Mucosa of gallbladder (tissue), 1 donor: ENCODE data around the gene PIM3. TPM values are rescaled to one million over a fixed set of nuclear protein-coding genes. Genes with fewer than 3 reads are reported as not detected.

Experiments
- DNase-seq: peaks from one replicate; pipeline ENCODE4 v3.0.0-alpha.2; 2020; ENCODE audit warnings: low spot score
- total RNA-seq: library from RNA; stranded (reverse); gene quantifications from one replicate; pipeline ENCODE4 v1.2.1, GENCODE V29; 2021
- donor health status: DM: no; HTN: no; CAD: no.

Gene PIM3
- 63.2 TPM for total RNA-seq

DNA sequence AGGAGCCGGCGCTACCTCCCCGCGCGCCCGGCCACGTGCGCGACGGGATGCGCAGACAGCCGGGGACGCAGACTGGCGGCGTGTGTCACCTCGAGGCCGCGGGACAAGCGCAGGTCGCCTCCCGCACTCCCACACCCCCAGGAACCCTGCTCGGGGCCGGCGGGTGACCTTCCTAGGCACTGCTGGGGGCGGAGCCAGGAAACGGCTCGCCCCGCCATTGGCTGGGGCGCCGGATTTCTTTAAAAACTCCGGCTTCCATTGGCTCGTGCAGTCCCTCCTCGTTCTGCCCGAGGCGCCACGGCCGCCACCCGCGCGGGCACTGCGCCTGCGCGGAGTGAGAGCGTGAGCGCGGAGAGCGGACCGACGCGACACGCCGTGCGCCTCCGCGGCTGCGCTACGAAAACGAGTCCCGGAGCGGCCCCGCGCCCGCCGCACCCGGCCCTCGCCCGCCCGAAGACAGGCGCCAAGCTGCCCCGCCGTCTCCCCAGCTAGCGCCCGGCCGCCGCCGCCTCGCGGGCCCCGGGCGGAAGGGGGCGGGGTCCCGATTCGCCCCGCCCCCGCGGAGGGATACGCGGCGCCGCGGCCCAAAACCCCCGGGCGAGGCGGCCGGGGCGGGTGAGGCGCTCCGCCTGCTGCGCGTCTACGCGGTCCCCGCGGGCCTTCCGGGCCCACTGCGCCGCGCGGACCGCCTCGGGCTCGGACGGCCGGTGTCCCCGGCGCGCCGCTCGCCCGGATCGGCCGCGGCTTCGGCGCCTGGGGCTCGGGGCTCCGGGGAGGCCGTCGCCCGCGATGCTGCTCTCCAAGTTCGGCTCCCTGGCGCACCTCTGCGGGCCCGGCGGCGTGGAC lies at the start of gene PIM3:
Gene PIM3 (plus strand): TSS at position 614 of the 846 bp plus-strand sequence. CDS start 176 bp downstream, at position 790.
- peak; percentile 94 for DNase-seq

- DNase-seq, result no peak
Observed at GRCh38 chr22:49911881-49912625, 48.5 kb upstream of the PIM3 start.

DNA sequence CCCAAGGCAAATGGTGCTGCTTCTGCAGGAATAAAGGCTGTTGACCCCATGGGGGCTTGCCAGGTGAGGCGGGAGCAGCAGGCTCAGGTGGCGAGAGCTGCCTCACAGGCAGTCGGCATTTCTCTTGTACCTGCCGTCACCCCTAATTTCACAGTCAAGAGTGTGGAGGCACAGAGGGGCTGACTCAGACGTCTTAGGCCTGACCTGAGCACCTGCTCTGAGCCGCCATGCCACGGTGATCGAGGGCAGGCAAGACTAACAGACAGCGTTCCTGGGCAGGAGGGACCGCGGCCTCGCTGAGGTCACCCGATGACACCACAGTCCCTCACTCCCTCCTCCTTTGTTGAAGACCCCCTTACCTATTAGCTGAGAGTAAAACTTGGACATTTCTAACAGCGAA lies 47.5 kb upstream of the PIM3 start:
- DNase-seq, result no peak

DNA sequence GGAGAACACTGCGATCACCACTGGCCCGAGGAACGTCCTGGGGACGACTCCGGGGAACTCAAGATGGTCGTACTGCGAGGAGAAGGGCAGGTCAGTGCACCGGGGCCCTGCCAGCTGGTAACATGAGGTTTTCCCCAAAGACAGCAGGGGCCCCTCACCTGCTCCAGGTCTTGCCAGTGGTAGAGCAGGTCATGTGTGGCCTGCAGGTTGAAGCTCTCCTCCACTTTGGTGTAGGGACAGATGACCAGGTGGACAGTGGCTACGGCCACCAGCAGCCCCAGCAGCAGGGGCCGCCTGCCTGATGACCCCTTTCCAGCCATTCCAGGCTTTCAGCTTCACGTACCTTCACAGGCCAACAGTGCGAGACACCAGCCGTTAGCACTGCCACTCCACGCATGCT lies 47.1 kb upstream of the PIM3 start:
- no peak for DNase-seq

- DNase-seq, result no peak
Observed at GRCh38 chr22:49914256-49914655, 46.3 kb upstream of the PIM3 start.

DNA sequence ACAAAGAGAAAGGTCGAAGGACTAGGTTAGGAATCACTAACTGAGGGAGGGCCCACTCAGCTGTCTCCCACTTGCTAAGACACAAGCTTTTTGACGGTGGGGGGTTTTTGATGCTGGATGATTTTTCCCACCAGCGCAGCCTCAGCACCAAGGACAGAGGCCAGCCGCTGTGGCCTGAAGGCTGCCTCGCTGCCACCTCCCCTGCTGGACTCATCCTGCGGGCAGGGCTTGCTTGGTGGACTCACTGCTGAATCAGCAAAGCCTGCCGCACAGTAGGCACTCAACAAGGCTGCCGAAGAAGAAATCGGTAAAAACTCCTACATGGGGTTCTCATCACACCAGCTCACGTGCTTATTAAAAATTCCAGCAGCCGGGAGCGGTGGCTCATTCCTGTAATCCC lies 45.0 kb upstream of the PIM3 start:
- no peak for DNase-seq

DNA sequence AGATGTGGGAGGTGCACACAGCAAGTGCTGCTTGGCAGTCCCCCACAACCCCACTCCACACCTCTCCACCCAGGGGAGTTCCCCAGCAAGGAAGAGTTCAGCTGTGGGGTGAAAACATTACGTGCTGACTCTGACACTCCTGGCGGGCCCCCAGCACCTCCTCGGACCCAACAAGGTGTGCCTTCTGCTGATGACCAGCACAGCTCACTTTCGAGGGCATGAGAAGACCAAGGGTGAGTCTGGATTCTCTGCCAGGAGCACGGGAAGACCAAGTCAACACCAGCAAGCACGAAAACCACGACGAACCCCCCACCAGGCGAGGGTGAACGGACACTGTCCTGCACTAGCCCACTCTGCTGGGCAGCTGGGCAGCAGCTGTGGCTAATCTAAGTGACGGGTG lies 43.7 kb upstream of the PIM3 start:
- no peak for DNase-seq

DNA sequence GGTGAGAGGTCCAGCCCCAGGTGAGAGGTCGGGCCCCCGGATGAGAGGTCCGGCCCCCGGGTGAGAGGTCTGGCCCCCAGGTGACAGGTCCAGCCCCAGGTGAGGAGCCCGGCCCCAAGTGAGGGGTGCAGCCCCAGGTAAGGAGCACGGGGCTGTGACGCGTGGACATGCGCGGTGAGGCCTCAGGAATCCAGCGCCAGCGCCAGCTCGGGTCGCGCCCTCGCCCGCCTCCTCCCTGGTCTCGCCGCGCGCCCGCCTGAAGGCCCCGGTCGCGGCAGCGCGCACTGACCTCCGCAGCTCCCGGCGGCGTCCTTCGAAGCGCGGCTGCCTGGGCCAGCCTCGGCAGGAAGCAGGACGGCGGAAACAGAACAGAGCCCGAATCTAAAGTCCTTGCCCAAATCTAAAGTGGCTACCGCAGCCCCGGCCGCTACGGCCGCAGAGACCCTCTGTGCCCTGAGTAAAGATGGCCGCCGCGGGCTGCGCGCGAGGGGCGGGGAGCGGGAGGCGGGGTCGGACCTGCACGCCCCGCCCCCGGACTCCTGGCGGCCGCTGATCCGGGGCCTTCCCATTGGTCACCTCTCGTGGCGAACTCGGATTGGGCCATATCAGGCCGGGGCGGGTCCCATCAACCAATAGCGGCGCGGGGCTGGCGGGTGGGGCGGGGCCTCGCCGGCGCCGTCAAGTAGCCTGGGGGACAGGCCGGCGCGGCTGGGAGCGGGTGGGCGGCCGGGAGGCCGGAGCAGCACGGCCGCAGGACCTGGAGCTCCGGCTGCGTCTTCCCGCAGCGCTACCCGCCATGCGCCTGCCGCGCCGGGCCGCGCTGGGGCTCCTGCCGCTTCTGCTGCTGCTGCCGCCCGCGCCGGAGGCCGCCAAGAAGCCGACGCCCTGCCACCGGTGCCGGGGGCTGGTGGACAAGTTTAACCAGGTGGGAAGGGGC lies 42.3 kb upstream of the PIM3 start, which contains the start of the genes ALG12 and CRELD2:
Gene ALG12 (minus strand): TSS at position 465 of the 937 bp plus-strand sequence. CDS start 4,673 bp downstream, outside the sequence.
Gene CRELD2 (plus strand): TSS at position 661 of the 937 bp plus-strand sequence. CDS start 136 bp downstream, at position 797.
- peak; percentile 98 for DNase-seq

DNA sequence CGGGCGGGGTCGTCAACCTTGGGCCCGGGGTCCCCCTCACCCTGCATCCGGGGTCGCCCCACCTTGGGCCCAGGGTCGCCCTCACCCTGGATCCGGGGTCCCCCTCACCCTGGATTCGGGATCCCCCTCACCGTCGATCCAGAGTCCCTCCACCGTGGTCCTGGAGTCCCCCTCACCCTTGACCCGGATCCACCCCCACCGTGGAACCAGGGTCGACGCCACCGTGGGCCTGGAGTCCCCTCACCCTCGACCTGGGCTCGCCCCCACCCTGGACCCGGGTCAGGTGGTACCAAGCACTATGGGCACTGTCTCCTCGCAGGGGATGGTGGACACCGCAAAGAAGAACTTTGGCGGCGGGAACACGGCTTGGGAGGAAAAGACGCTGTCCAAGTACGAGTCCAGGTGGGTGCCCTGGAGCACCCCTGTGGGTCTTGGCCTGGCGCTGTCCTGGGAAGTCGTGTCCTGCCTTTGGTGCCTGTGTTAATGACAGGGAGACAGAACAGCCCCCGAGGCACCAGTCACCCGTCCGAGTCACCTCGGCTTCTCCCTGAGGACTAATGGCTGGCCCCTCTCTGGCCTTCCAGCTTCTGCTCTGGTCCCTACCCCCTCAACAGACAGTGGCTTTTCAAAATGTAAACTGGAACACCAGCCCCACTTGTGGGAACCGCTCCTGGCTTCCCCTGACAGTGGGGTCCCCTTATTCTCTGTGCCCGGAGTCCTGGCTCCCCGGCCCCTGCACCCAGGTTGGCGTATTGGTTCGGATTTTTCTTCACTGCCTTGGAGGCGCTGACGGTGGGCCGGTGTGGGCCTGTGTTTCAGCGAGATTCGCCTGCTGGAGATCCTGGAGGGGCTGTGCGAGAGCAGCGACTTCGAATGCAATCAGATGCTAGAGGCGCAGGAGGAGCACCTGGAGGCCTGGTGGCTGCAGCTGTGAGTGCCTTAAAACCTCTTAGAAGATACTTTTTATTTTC lies 41.4 kb upstream of the PIM3 start:
- no peak for DNase-seq

DNA sequence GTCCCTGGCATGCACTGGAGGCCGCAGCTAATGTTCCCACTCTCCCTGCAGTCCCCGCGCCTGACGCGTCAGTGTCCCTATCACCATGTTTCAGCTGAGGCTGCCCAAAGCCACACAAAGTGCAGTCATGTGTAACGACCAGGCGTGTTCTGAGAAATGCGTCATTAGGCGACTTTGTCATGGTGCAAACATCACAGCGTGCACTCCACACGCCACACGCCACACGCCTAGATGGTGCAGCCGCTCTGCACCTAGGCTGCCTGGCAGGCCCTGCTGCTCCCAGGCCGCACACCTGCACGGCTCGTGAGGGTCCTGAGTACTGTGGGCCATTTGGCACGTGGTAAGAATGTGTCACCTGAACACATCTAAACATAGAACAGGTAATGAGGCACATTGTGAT lies 39.7 kb upstream of the PIM3 start:
- no peak for DNase-seq

- DNase-seq, result no peak
Observed at GRCh38 chr22:49921508-49922278, 38.9 kb upstream of the PIM3 start.

DNA sequence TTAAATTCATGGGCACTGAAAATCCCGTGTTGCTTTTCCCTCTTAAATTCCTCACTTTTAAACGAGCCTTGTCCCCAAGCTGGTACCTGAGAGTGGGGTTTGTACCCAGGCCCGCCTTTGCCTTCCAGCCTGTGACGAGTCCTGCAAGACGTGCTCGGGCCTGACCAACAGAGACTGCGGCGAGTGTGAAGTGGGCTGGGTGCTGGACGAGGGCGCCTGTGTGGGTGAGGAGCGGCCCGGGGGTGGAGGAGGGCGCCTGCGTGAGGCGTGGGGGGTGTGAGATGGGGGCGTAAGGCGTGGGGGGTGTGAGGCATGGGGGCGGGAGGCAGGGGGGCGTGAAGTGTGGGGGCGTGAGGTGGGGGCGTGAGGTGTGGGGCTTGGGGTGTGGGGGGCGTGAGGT lies 38.1 kb upstream of the PIM3 start:
- no peak for DNase-seq

DNA sequence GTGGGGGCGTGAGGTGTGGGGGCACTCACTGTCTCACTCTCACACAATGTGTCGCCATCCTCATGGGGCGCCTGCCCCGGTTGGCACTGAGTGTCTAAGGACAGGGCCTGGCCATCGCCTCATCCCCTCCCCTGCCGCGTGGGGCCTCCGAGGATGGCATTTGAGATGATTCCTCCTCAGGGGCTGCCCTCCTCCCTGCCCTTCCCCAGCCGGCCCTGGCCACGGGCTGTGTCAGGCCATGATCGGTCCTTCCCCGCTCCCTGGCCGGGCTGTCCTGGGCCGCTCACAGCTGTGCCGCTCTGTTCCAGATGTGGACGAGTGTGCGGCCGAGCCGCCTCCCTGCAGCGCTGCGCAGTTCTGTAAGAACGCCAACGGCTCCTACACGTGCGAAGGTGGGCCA lies 37.6 kb upstream of the PIM3 start:
- DNase-seq, result no peak

- DNase-seq, result no peak
Observed at GRCh38 chr22:49923445-49923844, 37.1 kb upstream of the PIM3 start.

- no peak for DNase-seq
Observed at GRCh38 chr22:49924113-49924833, 36.3 kb upstream of the PIM3 start.

- DNase-seq, result no peak
Observed at GRCh38 chr22:49925525-49926128, 34.9 kb upstream of the PIM3 start.

DNA sequence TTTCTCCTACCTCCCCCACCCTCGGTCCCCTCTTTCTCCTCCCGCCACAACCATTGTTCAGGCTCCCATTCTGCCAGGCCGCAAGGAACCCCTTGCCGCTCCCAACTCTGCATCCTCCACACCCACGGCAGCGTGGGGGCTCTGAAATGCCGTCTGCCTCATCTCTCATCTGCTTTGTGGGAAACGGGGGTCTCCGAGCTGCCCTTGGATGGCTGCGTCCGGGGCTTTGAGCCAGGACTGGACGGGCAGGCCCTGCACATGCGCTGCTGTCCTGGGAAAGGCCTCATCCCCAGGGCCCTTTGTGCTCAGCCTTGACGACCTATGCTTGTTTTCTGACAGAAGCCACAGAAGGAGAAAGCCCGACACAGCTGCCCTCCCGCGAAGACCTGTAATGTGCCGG lies 33.7 kb upstream of the PIM3 start:
- no peak for DNase-seq

GRCh38 chr22:49927483-49928184 lies 32.9 kb upstream of the PIM3 start:
- no peak for DNase-seq
